ENCODE data around the gene SHH.
"Not testable (repeated sequence)": the region's sequence is repeated elsewhere in the genome, so short reads cannot be mapped to it uniquely, and the experiment has no call there.

SHH gene

DNA sequence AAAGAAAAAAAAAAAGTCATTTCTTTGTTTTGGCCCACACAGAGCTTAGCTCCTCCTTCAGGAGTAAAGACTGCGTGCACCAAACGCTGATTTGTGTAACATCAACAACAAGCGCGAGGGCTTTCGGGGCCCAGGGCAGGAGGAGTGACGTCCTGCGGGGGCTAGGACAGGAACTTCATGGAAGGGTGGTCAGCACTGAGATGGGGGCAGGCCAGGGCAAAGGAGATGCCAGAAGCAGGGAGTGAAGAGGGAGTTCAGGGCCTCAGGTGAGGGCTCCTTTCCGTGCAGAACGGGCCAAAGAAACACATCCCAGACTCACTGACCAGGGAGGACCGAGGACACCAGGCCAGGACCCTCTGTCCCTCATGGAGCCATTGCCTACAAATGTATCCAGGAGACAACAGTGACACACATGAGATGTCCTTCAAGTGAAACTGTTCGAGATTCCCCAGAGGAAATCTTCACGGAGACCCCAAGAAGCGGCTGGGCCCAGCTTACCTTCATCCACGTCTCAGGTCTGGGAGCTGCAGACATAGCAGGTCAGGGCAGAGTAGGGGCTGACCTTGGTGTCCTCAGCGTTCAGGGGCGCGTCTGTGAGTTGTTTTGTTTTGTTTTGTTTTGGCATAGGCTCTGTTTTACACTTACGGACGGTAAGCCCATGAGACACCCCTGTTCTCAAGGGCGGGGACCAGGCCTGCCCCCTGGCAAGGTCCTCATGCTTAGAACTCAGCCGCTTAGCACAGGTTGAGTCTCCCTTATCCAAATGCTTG is 30.4 kb upstream of the SHH start:
- no peak for DNase-seq

- no peak for DNase-seq
Measured at GRCh38 chr7:155840909-155841308, 28.6 kb upstream of the SHH start.

GRCh38 chr7:155840262-155840885 is 28.1 kb upstream of the SHH start:
- DNase-seq, result no peak

- no peak for DNase-seq
Measured at GRCh38 chr7:155839461-155839860, 27.2 kb upstream of the SHH start.

DNA sequence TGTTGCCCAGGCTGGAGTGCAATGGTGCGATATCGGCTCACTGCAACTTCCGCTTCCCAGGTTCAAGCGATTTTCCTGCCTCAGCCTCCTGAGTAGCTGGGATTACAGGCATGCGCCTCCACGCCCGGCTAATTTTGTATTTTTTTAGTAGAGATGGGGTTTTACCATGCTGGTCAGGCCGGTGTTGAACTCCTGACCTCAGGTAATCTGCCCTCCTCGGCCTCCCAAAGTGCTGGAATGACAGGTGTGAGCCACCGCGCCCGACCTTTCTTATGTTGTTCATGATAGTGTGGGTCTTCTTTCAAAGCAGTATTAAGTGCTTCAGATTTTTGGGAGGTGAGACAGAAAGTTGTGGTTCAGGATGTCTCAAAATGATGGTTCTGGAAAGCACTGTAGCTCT is 26.0 kb upstream of the SHH start:
- DNase-seq, result not testable (repeated sequence)

- no peak for DNase-seq
Measured at GRCh38 chr7:155837126-155837479, 24.8 kb upstream of the SHH start.

DNA sequence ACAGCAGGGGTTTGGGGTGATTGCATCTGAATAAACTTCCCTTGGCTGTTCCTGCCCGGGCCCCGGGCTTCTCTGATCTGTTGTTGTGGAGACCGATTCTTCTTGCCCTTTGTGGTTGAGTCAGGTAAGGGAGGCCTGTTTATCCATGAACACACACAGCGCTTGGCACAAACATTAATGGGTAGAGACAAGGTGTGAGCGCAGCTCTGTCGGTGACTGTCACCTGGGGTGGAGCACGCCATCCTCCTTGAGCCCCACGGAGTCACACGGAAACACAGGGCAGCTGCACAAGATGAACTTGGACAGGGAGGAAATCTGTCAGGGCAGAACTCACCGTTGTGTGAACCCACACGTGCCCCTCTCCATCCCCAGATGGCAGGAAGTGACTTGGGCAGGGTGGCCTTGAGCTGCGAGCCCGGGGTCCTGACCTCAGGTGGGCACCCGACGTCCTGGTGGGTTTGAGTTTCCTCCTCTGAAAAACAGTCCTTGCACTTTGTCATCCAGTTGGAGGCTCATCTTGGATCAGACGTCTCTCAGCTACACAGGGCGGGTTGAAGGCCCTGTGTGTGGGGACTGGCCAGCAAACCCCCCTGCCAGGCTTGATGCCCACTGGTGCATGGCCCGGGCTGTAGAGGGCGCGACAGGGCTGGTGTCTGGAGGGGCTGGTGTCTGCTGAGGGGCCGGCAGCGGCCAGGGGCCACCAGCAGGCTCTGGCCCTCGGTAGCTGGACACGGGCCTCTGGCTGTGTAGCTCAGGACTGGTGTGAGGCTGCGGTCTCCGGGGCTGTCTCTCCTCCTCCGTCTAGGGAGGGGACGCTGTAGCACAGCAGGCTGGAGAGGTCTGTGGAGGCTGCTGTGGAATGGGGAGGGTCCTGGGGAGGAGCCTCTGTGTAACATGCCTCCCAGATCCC is 24.2 kb upstream of the SHH start:
- DNase-seq, result no peak

DNA sequence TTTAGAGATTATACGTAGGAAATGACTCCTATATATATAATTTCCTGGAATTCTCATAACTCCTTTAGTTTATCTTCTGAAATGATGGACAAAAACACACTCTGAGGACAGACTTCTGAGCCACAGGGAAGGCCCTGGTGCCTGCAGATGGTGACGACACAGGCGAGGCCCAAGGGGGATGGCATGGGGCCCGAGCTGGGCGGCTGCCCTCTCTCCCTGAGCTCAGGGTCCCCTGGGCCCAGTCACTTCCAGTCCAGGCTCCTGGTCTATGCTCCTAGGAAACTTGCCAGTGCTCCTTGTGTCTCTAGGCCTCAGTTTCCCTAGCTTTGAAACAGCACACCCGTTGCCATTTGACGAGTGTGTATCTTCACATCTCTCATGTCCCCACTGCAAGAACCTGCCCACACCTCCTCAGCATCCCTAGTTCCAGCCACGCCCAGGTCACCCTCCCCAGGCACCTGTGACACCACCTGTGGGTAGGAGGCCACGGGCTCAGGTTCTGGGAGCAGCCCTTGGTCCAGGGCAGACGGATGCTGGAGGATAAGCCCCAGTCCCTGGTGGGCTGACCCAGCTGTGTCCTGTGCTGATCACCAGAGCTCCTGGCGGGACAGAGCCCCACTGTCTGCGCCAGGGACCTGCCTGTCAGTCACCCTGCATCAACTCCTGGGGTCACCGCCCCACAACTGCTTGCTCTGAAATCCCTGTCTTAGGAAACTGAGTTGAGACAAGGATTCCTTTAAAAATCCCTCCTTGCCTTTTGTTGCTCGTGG is 23.4 kb upstream of the SHH start:
- no peak for DNase-seq

DNA sequence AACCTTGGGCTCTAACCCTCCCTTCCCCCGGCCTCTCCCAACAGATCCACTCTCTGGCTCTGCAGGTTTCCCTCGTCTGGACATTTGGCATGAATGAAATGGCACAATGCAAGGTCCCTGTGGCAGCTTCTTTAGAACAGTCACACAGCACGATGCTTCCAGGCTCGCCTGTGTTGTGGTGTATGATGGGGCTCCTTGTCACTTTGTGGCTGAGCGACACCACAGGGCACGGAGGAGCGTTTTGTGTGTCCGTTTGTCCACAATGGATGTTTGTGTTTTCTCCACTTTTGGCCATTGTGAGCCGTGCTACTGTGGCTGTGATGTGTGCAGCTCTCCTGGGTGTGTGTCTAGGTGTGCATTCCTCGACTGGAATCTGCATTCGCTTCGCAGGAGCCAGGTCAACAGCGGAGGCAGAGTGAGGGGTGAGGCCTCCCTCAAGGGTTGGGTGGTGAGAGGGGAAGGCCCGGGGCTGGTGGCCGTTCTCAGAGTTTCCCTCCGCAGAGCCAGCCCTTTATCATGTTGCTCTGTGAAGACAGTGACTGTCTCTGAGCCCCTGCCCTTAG is 22.3 kb upstream of the SHH start:
- no peak for DNase-seq

DNA sequence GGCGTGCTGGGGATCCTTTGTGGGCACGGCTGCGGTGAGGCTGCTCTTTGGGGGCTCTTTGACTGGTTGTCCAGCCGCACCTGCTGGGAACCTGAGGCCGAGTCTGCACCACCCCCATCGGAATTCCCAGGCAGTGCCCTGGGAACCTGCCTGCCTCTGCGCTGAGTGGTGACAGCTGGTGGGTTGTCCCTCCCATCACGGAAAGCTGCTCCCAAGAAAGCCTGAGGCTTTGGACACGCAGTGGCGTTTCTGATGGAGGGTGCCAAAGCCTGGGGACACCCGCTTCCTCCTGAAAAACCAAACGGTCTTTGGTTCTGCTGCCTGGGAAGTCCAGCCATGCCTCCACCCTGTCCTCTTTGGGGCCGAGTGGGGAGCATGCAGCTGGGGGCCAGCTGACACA is 21.4 kb upstream of the SHH start:
- no peak for DNase-seq

DNA sequence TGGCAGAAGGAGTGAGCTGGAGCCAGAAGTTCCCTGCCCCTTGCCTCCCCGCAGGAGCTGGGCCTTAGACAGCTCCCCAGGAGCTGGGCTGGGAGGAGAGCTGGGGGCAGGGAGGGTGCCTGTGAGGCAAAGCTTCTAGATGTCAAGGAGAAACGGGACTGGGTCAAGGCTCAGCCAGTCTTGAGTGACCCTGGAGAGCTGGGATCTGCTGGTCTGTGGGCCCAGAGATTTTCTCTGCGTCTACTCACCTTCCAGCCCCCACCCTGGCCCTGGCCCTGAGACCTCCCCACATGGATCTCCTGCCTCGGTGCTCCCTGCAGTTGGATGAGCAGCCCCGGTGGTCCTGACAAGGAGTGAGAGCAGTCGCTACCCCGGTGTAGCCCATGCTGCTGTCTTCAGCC is 20.3 kb upstream of the SHH start:
- no peak for DNase-seq

GRCh38 chr7:155831807-155832524 is 19.7 kb upstream of the SHH start:
- no peak for DNase-seq

DNA sequence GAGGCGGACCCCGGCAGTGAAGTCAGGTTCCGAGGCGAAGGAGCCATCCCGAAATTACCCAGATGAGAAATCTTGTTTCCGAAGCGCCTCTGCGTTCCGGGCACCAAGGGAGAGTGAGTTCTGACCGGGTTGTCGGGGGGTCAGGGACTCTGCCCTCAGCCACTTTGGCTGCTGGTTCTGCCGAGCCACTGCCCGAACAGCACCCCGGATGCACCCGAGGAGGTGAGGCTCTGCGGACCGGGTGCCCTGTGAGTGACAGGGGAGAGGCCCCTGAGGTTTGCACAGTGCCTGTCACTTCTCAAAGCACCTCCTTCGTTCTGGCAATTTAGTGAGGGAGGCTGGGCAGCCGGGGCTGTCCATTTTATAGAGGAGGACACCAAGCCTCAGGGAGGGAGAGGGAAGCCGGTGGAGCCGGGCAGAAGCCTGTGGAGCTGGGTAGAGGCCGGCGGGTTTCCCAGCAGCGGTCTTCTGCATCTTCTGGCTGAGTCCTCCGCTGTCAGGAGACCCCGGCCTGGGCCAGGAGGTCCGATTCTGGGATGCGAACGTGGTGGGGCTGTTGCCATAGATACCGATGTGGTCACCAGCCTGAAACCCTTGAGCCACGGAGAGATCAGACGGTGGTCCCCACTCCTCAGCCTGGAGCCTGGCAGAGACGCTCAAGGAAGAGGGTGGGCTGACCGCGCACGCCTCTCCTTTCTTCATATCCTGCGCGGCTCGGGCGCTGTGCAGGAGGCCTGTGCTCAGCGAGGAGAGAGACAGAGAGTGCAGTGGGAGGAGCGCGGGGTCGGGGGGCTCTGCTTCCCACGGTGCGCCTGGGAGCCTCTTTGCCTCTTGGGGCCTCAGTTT is 18.9 kb upstream of the SHH start:
- DNase-seq, result no peak

GRCh38 chr7:155829796-155830470 is 17.7 kb upstream of the SHH start:
- no peak for DNase-seq

DNA sequence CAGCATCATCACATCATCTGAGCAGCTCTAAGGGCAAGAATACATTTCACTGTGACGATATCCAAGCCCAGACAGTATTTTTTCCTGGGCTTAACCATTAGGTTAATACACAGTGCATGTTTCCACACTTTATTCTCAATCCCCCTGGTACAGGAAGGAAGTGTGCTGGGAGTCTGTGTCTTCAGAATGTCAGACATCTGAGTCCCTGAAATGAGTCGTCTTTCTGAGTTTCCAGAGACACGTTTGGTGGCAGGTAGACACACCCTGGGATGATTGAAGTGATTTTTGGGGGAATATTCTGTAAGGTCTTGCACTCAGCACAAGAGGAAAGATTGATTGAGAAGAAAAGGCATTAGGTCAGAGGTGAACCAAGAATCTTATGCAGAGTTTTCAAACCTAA is 13.1 kb upstream of the SHH start:
- DNase-seq, result no peak

DNA sequence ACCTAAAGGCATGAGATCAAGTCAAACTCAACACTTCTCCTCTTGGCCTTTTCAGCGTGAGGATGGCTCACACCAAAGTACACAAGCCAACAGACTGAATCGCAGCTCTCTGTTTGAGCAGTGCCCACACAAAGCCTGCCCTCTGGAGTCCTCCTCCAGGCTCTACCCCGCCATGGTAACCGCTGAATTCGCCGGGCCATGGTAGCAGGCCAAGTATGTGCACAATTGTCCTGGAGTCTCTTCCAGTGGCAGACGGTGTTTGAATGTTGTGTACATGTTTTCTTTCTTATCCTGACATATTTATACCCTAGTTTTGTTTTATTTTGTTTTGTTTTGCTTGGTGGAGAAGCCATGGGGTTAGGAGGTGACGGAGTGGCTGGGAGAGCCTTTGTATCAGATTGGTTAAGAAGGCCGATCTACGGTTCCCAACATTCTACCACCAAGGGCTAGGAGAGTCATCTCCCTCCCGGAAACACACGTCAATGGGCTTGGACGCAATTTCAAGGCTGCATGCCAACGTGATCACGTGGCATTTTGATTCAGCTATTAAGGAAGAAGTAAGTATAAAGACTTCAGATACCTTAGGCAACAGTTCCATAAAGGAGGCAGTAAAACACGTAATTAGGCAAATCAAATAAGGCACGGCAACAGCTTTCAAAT is 12.1 kb upstream of the SHH start:
- no peak for DNase-seq

GRCh38 chr7:155821851-155822250 is 9.6 kb upstream of the SHH start:
- no peak for DNase-seq

DNA sequence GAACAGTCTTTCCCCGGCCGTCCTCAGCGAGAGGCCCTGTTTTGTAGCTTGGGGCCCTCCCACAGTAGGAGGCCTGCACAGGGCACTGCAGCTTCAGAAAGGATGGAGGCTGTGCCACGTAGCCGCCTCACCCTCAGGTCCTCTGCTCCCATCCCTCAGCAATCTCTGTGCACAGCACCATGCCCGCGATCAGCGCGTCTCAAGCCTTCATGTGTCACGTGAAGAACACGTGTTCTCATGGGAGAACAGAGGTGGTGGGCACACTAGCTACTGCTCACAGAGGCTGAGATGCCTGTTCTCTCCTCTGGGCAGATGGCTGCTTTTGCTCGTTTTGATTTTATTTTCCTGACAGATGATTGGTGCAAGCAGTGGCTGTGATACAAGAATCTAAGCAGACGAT is 8.5 kb upstream of the SHH start:
- DNase-seq, result no peak

- DNase-seq, result no peak
Measured at GRCh38 chr7:155820246-155820645, 8.0 kb upstream of the SHH start.

GRCh38 chr7:155819186-155819585 is 6.9 kb upstream of the SHH start:
- DNase-seq, result no peak

Data from CD4-positive, alpha-beta T cell treated with Interleukin-21 for 1 hour (primary cell).